ENCODE measurements around the gene TXNRD1.
"Not testable (repeated sequence)": the region's sequence is repeated elsewhere in the genome, so short reads cannot be mapped to it uniquely, and the experiment has no call there.

Gene TXNRD1

DNA sequence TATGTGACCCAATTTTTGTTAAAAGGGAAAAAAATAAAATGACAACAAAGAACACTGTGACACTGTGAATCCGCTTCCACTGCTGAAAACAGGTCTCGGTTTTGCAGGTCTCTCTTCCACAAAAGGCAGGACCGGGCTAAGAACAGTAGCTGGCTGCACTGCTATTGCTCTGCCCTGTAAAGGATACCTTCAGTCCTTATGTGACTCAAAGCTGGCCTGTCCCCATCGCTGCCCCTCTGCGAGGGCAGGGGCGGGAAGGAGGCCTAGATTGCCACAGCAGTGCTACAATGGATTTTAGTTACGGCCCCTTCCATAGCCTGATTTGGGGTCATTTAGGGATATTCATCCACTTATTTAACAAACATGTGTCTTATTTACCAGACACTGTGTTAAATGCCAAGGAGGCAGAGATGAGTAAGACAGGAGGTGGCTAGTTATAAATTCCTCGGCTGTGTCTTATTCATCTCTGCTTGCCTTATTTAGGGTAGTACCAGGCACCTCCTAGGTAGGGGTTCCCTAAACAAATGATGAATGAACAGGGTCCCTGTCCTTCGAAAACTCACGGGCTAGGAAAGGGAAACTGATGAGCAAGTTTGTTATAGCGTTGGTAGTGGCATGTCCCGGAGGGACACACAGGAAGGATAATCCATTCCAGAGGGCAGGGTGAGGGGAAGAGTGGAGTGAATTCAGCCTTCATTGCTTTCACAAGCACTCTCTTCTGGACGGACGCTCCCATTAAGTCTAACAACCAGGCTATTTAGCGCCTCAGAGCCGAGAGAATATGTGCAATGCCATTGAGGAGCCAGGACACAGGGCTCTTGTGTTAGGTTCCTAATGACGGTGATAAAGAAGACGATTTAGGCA is 161.3 kb downstream of the TXNRD1 start:
- peak; percentile 17 for DNase-seq

GRCh38 chr12:104377514-104377812 is 161.9 kb downstream of the TXNRD1 start:
- DNase-seq: no peak

- no peak for DNase-seq
Measured at GRCh38 chr12:104378427-104378826, 162.8 kb downstream of the TXNRD1 start.

DNA sequence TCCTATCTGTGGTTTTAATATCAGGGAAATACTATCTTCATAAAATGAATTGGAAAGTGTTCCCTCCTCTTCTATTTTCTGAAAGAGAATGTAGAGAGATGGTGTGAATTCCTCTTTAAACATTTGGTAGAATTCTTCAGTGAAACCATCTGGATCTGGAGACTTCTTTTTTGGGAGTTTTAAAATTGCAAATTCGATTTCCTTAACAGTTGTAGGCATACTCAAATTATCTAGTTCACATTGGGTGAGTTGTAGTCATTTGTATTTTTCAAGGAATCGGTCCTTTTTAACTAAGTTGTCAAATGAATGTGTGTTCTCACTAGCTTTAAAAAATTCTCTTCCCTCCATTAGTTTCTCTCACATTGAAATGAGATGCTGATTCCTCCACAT is 165.8 kb downstream of the TXNRD1 start:
- DNase-seq: no peak

GRCh38 chr12:104381731-104382480 is 166.3 kb downstream of the TXNRD1 start:
- peak; percentile 79 for DNase-seq

DNA sequence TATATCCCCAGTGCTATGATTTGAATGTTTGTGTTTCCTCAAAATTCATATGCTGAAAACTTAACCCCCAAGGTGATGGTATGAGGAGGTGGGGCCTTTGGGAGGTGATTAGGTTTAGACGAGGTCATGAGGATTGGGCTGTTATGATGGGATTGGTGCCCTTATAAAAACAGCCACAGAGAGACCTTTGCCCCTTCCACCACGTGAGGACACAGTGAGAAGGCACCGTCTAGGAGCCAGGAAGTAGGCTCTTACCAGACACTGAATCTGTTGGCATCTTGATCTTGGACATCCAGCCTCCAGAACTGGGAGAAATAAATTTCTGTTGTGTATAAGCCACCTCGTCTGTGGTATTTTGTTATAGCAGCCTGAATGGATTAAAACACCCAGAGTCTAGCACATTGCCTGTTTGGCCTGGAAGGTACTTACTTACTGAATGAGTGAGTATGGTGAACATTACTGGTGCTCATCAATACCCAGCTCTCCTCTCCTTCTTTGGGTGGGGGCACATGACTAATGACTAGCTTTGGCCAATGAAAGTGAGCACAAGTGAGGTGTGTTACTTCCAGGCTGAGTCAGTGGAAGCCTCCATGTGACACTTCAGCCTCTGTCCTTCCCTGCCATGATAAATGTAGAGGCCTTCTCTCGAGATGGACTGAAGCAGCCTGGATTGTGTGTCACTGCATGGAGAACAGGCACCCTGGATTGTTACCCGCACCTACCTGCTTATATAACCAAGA is 168.7 kb downstream of the TXNRD1 start:
- no peak for DNase-seq

DNA sequence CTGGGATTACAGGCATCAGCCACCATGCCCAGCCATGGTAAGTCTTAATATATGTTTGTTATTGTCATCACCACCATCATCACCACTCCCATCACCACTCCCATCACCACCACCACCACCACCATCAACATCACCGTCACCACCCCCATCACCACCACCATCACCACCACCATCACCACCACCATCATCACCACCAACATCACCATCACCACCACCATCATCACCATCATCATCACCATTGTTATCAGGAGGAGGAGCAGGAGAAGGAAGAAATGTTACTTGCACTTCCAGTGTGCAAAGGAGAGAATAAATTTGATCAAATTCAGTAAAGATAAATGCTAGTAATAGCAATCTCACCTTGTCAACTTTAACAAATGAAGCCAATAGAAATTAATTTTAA is 169.9 kb downstream of the TXNRD1 start:
- no peak for DNase-seq

DNA sequence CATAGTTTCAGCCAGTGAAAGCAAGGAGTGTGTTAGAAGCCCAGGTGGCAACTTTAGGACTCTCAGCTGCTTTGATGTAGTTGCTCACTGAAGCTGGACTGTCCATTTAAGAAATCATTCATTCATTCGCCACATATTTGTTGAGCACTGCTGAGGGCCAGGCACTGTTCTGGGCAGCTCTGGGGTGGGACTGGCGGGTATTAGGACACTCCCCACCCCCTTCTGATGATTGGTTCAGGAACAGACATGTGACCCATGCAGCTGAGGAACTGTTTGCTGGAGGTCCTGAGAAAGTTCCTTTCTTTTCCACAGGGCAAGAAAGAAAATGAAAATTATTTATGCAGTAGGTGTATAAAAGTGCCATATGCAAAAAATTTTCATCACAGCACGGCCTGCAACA is 170.9 kb downstream of the TXNRD1 start:
- DNase-seq: no peak

GRCh38 chr12:104387190-104387589 is 171.6 kb downstream of the TXNRD1 start:
- no peak for DNase-seq

GRCh38 chr12:104394086-104394485 is 178.5 kb downstream of the TXNRD1 start:
- DNase-seq: not testable (repeated sequence)
